GM21423 (cell line): ENCODE measurements around the gene LMX1A.

Experiments
- ATAC-seq: cut with Tn5 transposase; IDR thresholded peaks from one replicate; pipeline ENCODE4 v1.9.1; 2021; ENCODE audit warnings: mild to moderate bottlenecking, moderate library complexity; ENCODE audit not compliant: unreplicated experiment

LMX1A gene

GRCh38 chr1:165169729-165170128 lies 186.8 kb downstream of the LMX1A start:
- ATAC-seq: no peak

- ATAC-seq: no peak
Observed at GRCh38 chr1:165169028-165169427, 187.5 kb downstream of the LMX1A start.

GRCh38 chr1:165168467-165168866 lies 188.0 kb downstream of the LMX1A start:
- no peak for ATAC-seq

GRCh38 chr1:165162671-165163241 lies 193.8 kb downstream of the LMX1A start:
- ATAC-seq: no peak

GRCh38 chr1:165161130-165161529 lies 195.4 kb downstream of the LMX1A start:
- ATAC-seq: no peak

GRCh38 chr1:165153182-165153581 lies 203.3 kb downstream of the LMX1A start:
- no peak for ATAC-seq

GRCh38 chr1:165152727-165153126 lies 203.8 kb downstream of the LMX1A start:
- ATAC-seq: no peak

GRCh38 chr1:165152109-165152508 lies 204.4 kb downstream of the LMX1A start:
- no peak for ATAC-seq
